ENCODE results near the gene LIPA. TPM values are rescaled to one million over a fixed set of nuclear protein-coding genes. Genes with fewer than 3 reads are reported as not detected.

Gene LIPA
- 51.6 and 63.7 TPM in 2 replicates for total RNA-seq

GRCh38 chr10:89251409-89252224 is at the start of gene LIPA:
TSS of gene LIPA (minus strand) at chr10:89251775. CDS start at chr10:89247648, 4,127 bp downstream.

DNA sequence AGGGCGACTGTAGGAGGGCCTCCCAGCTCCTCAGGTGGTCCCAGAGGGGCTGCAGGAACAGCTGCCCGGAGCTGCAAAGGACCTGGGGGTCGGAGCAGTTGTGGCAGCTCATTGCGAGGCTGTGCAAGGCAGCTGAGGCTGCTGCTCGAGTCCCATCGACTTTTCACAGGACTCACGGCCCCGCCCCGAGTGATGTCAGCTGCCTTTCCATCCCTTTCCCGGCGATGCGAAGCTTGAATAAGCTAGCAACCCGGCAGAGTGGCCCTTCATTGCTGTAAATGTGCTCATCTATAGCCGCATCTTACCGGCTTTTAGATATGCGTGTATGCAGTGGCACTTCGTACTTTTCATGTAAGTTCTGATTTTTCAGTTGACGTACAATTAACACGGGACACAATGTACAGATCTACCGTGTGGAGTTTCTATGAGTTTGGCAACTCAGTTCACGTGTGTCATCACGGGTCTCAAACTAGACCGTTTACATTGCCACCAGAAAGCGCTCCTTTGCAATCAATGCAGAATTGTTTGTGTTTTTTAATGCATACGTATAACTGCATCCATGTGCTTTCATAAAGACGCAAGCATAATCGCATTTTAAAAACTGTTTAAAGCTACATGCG is 44.3 kb downstream of the LIPA start, which contains the start of gene CH25H:
Gene CH25H (minus strand): TSS at position 137 of the 620 bp plus-strand sequence. CDS start 25 bp downstream, at position 112.

Other genes with a start within 250 kb of the LIPA start
- gene CH25H, start 44.5 kb downstream of the LIPA start, total RNA-seq = 0.57 and 0.80 TPM in 2 replicates
- 1.7 and 2.4 TPM in 2 replicates for gene IFIT2, start 50.3 kb upstream of the LIPA start, total RNA-seq
- 4.3 and 4.5 TPM in 2 replicates for gene IFIT3, start 76.2 kb upstream of the LIPA start, total RNA-seq
- gene IFIT1B, start 126.3 kb upstream of the LIPA start, total RNA-seq = not detected in 2 replicates
- gene IFIT1, start 140.8 kb upstream of the LIPA start, total RNA-seq = 1.5 and 1.6 TPM in 2 replicates
- 4.1 and 17.0 TPM in 2 replicates for gene IFIT5, start 162.8 kb upstream of the LIPA start, total RNA-seq

Data from thoracic aorta endothelial cell (primary cell).